Bronchial epithelial cell (primary cell): ENCODE results near the gene LGALSL. TPM values are rescaled to one million over a fixed set of nuclear protein-coding genes. Genes with fewer than 3 reads are reported as not detected.

Experiments used
- DNase-seq: peaks from one replicate; pipeline ENCODE4 v3.0.0-alpha.2; 2010; ENCODE audit warnings: low read depth
- FAIRE-seq: peaks from 2 replicates; lab custom pipeline; 2011; peaks lifted over from hg19 to GRCh38; lab: Jason Lieb, UNC
- H3K27me3 ChIP-seq: 2 replicates; pipeline ENCODE4 v1.5.1; 2011; ENCODE audit warnings: low read length; ENCODE audit not compliant: control insufficient read depth, insufficient read depth
- H3K36me3 ChIP-seq: 2 replicates; pipeline ENCODE4 v1.5.1; 2011; ENCODE audit warnings: low read length; ENCODE audit not compliant: control insufficient read depth, insufficient read depth
- H3K4me3 ChIP-seq: 2 replicates; pipeline ENCODE4 v1.5.1; 2011; ENCODE audit warnings: mild to moderate bottlenecking, low read depth, low read length, control low read depth
- total RNA-seq: library from RNA; depleted of rRNA; stranded (reverse); fragments of >200 nt; gene quantifications from 2 replicates; pipeline ENCODE4 v1.2.1, GENCODE V29; 2014
- TF ChIP-seq, protein P1 (sequence below): IDR thresholded peaks from 2 replicates; pipeline ENCODE4 v1.5.1; 2011; ENCODE audit warnings: mild to moderate bottlenecking, moderate library complexity, low read length, control low read depth, inconsistent platforms; ENCODE audit not compliant: insufficient read depth, severe bottlenecking

LGALSL gene
- total RNA-seq, 1 donor from 2014 or later: 10.0 TPM

DNA sequence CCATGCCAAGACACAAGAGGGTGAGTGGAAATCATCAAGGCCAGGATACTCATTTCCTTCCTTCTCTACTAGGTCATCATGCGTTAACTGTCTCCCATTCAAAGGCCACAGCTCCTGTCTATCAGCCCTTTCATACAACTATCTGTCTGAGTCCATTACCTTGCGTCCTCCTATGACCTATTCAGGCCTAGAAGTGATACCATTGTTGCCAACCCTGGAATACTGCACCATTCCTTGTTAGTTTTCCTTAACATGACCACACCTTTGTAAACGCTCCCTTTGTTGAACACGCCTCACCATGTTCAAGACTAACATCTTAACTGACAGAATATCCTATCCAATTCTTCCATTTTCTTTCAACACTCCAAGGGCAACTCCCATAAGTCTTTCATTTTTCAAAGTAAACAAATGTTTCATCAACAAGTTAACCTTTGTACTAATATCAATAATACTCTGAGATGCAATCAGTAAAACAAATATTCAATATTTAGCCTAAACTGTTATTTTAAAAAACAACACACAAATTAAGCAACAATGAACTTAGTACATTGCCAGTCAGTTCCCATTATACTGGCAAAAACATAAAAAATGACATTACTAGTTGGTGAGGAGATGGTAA is 19.8 kb upstream of the LGALSL start:
- Histone ChIP-seq H3K36me3 (no peaks in the 10 kb centered on the region), H3K4me3 (no peak overlapping the region), H3K27me3 (no peaks in the 10 kb centered on the region)
- DNase-seq: no peak
- no peak for FAIRE-seq
- TF ChIP-seq, protein P1, sequence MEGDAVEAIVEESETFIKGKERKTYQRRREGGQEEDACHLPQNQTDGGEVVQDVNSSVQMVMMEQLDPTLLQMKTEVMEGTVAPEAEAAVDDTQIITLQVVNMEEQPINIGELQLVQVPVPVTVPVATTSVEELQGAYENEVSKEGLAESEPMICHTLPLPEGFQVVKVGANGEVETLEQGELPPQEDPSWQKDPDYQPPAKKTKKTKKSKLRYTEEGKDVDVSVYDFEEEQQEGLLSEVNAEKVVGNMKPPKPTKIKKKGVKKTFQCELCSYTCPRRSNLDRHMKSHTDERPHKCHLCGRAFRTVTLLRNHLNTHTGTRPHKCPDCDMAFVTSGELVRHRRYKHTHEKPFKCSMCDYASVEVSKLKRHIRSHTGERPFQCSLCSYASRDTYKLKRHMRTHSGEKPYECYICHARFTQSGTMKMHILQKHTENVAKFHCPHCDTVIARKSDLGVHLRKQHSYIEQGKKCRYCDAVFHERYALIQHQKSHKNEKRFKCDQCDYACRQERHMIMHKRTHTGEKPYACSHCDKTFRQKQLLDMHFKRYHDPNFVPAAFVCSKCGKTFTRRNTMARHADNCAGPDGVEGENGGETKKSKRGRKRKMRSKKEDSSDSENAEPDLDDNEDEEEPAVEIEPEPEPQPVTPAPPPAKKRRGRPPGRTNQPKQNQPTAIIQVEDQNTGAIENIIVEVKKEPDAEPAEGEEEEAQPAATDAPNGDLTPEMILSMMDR: no peak

DNA sequence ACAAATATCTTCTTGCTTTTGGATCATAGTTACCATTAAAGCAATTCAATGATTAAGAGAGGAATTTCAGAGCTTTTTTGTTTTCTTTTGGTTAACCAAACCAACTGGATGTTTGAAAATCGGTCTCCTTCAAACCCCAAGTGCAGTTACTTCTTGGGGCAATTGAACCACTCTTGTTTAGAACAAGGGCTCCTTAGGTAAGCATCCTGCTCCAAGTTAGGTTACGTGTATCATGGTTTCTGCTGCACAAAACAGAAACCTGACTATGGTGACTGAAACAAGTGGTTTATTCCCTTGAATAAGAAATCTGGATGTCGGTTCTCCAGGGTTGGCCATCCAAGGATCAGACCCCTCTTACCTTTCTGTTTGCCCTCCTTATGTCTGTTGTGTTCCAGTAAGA is 16.1 kb upstream of the LGALSL start:
- Histone ChIP-seq H3K4me3 (no peak overlapping the region), H3K27me3 (no peaks in the 10 kb centered on the region), H3K36me3 (no peaks in the 10 kb centered on the region)
- TF ChIP-seq, protein P1: no peak
- DNase-seq: no peak
- FAIRE-seq: no peak

DNA sequence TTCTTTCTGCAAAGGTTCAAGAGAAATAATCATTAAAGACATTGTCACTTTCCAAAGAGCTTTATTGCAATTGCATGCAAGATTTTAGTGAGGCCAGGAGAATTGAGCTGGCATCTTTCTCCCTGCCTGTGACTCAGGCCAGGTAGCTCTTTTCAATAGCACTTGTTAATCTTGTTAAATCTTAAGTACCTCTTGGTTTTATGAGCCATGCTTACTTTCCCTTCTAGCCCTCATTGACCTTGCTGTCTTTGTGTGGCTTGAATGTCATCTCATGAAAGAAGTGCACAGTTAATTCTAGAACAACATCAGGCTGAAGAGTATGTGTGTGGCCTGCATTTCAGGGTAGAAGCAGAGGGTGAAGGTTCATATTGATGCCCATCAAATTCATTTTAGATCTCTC is 14.8 kb upstream of the LGALSL start:
- no peaks in the 10 kb centered on the region for H3K36me3 ChIP-seq
- H3K27me3 ChIP-seq: no peaks in the 10 kb centered on the region
- no peak for DNase-seq
- H3K4me3 ChIP-seq: no peak overlapping the region
- no peak for FAIRE-seq
- TF ChIP-seq, protein P1: no peak

DNA sequence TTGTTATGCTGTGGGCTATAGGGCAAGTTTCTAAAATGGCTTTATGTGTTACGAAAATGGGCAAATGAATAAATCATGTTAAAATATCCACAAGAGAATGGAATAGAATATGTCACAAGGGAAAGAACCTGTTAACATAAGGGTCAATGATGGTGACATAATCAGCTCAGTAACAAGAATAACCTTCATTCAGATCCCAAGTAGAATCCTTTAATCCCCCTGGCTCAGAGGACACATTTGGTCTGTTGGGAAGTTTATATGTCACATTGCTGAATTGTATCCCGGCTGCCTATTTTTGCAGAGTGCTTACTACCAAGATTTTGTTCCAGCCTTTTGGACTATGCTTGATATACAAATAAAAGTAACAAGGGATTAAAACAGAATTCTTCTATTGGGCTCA is 13.1 kb upstream of the LGALSL start:
- no peak for FAIRE-seq
- no peak overlapping the region for H3K4me3 ChIP-seq
- TF ChIP-seq, protein P1: no peak
- no peaks in the 10 kb centered on the region for H3K36me3 ChIP-seq
- no peaks in the 10 kb centered on the region for H3K27me3 ChIP-seq
- no peak for DNase-seq

DNA sequence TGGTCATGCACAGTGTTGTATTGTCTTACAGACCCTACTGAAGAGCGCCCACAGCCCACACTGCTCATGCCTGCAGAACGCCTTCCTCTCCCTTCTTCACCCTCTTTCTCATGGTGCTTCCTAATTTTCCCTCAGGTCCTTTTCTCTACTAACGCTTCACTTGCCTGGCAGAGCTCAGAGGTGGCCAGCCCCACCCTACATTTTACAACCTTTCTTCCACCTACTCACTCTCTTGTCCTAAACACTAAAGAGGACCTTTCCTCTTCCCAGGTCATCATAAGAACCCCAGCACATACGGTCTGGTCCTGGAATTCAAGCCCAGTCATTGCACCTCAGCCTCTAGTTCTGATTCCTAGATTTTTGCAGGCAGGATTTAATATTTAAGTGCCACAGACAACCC is 11.7 kb upstream of the LGALSL start:
- Histone ChIP-seq H3K27me3 (no peaks in the 10 kb centered on the region), H3K4me3 (no peak overlapping the region), H3K36me3 (no peaks in the 10 kb centered on the region)
- DNase-seq: no peak
- FAIRE-seq: no peak
- TF ChIP-seq, protein P1: no peak
